ENCODE measurements around the gene AVPR2. TPM values are rescaled to one million over a fixed set of nuclear protein-coding genes. Genes with fewer than 3 reads are reported as not detected.

Gene AVPR2
- total RNA-seq, 1 experiment from 2014 or later, result 3.2 TPM

- no peaks in the 10 kb centered on the region for H4K20me1 ChIP-seq (ENCODE audit: insufficient read depth)
- DNase-seq, result no peak
- intact Hi-C loops (cut with micrococcal nuclease; ENCODE audit: unreplicated experiment), result no loop called here
- H3K4me1 ChIP-seq (replicated peaks; ENCODE audit: insufficient read depth), result no peaks in the 10 kb centered on the region
- H3K9me3 ChIP-seq (ENCODE audit: insufficient read depth, low read depth), result no peaks in the 10 kb centered on the region
- H3K4me2 ChIP-seq, result no peak overlapping the region
- no peaks in the 10 kb centered on the region for H3K27me3 ChIP-seq (ENCODE audit: insufficient read depth, low read depth)
- ChIA-PET POLR2A (ENCODE audit: unreplicated experiment) (no interaction called here), CTCF (no interaction called here)
- H3K36me3 ChIP-seq (ENCODE audit: low read depth), result no peaks in the 10 kb centered on the region
- H3K4me3 ChIP-seq, result no peak overlapping the region
- no peak overlapping the region for H2AFZ ChIP-seq
- no peaks in the 10 kb centered on the region for H3K79me2 ChIP-seq (ENCODE audit: low read depth)
- H3F3A ChIP-seq (ENCODE audit: insufficient read depth, low read depth), result no peaks in the 10 kb centered on the region
- no peak overlapping the region for H3K27ac ChIP-seq
- TF ChIP-seq EZH2 (IDR thresholded peaks at IDR 0.05; ENCODE audit: low read depth), result no peak
- no peak for TF ChIP-seq CTCF (conservative IDR thresholded peaks at IDR 0.05)
- no TSS peak for BruUV-seq (replicated peaks)
- H3K9me2 ChIP-seq (ENCODE audit: insufficient read depth), result no peaks in the 10 kb centered on the region
Observed at GRCh38 chrX:153867139-153867538, 37.3 kb upstream of the AVPR2 start.

GRCh38 chrX:153867671-153868070, 36.8 kb upstream of the AVPR2 start:
- Histone ChIP-seq H2AFZ (no peak overlapping the region), H3K27me3 (ENCODE audit: insufficient read depth, low read depth) (no peaks in the 10 kb centered on the region), H3K36me3 (ENCODE audit: low read depth) (no peaks in the 10 kb centered on the region), H3K9me3 (ENCODE audit: insufficient read depth, low read depth) (no peaks in the 10 kb centered on the region), H3K4me3 (no peak overlapping the region), H3K79me2 (ENCODE audit: low read depth) (no peaks in the 10 kb centered on the region), H3K4me1 (replicated peaks; ENCODE audit: insufficient read depth) (no peaks in the 10 kb centered on the region), H3K4me2 (no peak overlapping the region), H3K9me2 (ENCODE audit: insufficient read depth) (no peaks in the 10 kb centered on the region), H3F3A (ENCODE audit: insufficient read depth, low read depth) (no peaks in the 10 kb centered on the region), H3K27ac (no peak overlapping the region), H4K20me1 (ENCODE audit: insufficient read depth) (no peaks in the 10 kb centered on the region)
- POLR2A ChIA-PET (ENCODE audit: unreplicated experiment), result no interaction called here
- BruUV-seq (replicated peaks), result no TSS peak
- no peak for DNase-seq
- CTCF ChIA-PET, result no interaction called here
- intact Hi-C loops (cut with micrococcal nuclease; ENCODE audit: unreplicated experiment), result no loop called here
- TF ChIP-seq CTCF (conservative IDR thresholded peaks at IDR 0.05) (no peak), EZH2 (IDR thresholded peaks at IDR 0.05; ENCODE audit: low read depth) (no peak)

- Histone ChIP-seq H3K27me3 (ENCODE audit: insufficient read depth, low read depth) (no peaks in the 10 kb centered on the region), H3K4me3 (no peak overlapping the region), H3K9me2 (ENCODE audit: insufficient read depth) (no peaks in the 10 kb centered on the region), H3K27ac (no peak overlapping the region), H3K4me2 (no peak overlapping the region), H3K36me3 (ENCODE audit: low read depth) (no peaks in the 10 kb centered on the region), H3K79me2 (ENCODE audit: low read depth) (no peaks in the 10 kb centered on the region), H4K20me1 (ENCODE audit: insufficient read depth) (no peaks in the 10 kb centered on the region), H3K9me3 (ENCODE audit: insufficient read depth, low read depth) (no peaks in the 10 kb centered on the region), H3K4me1 (replicated peaks; ENCODE audit: insufficient read depth) (no peaks in the 10 kb centered on the region), H2AFZ (no peak overlapping the region), H3F3A (ENCODE audit: insufficient read depth, low read depth) (no peaks in the 10 kb centered on the region)
- CTCF ChIA-PET, result no interaction called here
- no TSS peak for BruUV-seq (replicated peaks)
- TF ChIP-seq EZH2 (IDR thresholded peaks at IDR 0.05; ENCODE audit: low read depth) (no peak), CTCF (conservative IDR thresholded peaks at IDR 0.05) (no peak)
- POLR2A ChIA-PET (ENCODE audit: unreplicated experiment), result no interaction called here
- intact Hi-C loops (cut with micrococcal nuclease; ENCODE audit: unreplicated experiment), result no loop called here
- DNase-seq, result no peak
Observed at GRCh38 chrX:153868576-153869472, 35.6 kb upstream of the AVPR2 start.

Measured in PC-9 (cell line).